ENCODE measurements around the gene SIRPA.

DNA sequence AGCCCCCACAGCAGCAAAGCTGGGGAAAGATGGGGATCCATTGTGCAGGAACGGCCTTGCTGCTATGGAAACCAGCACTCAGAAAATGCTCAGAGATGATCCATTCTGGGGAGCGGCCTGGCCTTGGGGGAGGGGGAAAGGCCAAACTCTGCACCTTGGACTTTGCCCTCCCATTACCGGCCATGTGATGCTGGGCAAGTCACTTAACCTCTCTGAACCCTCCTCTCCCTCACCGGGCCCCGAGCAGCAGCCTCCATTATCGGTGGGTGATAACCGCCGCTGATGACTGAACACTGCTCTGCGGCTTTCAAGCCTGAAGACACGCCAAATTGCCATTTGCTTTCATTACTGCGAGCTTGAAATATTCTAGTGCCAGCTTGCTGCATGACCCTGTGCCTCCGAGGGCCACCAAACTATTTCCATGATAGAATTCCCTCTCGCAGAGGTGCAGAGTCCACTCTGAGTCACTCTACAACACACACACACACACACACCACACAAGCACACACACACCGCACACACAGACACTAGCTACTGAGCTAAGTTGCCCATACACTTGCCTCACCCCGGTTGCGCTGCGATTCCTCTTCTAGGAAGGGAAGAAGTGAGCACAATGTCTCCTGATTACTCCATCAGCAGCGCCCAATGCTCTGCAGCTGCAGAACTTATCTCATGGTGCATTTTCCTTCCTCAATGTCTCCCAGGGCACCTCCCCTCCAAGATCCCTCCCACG, 20.6 kb upstream of the SIRPA start:
- TF ChIP-seq, protein P1, sequence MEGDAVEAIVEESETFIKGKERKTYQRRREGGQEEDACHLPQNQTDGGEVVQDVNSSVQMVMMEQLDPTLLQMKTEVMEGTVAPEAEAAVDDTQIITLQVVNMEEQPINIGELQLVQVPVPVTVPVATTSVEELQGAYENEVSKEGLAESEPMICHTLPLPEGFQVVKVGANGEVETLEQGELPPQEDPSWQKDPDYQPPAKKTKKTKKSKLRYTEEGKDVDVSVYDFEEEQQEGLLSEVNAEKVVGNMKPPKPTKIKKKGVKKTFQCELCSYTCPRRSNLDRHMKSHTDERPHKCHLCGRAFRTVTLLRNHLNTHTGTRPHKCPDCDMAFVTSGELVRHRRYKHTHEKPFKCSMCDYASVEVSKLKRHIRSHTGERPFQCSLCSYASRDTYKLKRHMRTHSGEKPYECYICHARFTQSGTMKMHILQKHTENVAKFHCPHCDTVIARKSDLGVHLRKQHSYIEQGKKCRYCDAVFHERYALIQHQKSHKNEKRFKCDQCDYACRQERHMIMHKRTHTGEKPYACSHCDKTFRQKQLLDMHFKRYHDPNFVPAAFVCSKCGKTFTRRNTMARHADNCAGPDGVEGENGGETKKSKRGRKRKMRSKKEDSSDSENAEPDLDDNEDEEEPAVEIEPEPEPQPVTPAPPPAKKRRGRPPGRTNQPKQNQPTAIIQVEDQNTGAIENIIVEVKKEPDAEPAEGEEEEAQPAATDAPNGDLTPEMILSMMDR (IDR thresholded peaks at IDR 0.05) = no peak
- TF ChIP-seq POLR2A (IDR thresholded peaks at IDR 0.05) = no peak
